Measurements from ENCODE around the gene LARP1B. TPM values are rescaled to one million over a fixed set of nuclear protein-coding genes. Genes with fewer than 3 reads are reported as not detected.

LARP1B gene
- total and polyA plus RNA-seq, 9 of the 15 experiments (the other 6 are each of a cell fraction or from before 2014, with no cell fraction given), result 19.2 to 59.7 (median 37.9) TPM

DNA sequence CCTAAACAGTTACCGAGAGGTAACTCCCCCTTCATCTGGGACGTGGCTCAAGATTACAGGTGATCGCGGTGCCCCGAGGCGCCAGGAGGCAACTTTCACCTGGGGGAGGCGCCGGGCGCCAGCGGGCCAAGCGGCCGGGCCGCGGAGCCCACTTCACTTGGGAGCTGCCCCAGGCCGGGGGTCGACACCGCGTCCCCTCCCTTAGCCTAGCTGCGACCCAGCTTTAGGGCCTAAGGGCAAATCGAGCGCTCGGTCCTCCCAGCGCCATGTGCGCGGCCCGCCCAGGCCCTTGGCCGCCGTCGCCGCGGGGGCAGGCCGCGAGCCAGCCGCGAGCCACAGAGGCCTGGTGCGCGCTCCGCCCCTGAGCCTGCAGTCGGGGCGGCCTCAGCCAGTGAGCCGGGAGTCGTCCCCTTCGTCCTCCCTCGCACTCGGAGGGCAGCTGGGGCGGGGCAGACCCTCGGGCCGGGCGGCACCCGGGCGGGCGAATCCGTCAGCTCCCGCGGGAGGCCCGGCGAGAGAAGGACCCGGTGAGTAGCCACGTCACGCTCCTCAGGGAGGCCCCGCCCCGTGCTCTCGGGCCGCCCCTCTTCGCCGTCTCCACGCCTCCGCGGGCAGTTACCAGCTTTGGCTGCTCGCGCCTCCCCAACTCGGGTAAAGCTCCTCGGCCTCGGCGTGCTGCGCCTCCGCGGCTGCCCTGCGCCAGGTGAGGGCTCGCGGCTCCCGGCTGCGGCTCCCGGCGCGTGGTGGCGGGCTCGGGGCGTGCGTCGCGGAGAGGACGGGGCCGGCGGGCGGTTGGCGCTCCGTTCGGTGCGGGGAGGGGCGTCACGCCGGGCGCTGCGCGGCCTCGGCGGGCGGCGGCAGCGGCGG lies at the start of gene LARP1B (continued):
- TF ChIP-seq, protein P1, sequence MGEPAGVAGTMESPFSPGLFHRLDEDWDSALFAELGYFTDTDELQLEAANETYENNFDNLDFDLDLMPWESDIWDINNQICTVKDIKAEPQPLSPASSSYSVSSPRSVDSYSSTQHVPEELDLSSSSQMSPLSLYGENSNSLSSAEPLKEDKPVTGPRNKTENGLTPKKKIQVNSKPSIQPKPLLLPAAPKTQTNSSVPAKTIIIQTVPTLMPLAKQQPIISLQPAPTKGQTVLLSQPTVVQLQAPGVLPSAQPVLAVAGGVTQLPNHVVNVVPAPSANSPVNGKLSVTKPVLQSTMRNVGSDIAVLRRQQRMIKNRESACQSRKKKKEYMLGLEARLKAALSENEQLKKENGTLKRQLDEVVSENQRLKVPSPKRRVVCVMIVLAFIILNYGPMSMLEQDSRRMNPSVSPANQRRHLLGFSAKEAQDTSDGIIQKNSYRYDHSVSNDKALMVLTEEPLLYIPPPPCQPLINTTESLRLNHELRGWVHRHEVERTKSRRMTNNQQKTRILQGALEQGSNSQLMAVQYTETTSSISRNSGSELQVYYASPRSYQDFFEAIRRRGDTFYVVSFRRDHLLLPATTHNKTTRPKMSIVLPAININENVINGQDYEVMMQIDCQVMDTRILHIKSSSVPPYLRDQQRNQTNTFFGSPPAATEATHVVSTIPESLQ (CRISPR knock-in tag; IDR thresholded peaks at IDR 0.05), result 0 out of 2 replicates have a peak, but pooled peaks have one; percentile 65
- no peak for TF ChIP-seq ZZZ3 (IDR thresholded peaks at IDR 0.05)
- TF ChIP-seq RBFOX2 (IDR thresholded peaks at IDR 0.05; ENCODE audit: low read depth, low read length), result peak; percentile 96
- TF ChIP-seq, protein P2, sequence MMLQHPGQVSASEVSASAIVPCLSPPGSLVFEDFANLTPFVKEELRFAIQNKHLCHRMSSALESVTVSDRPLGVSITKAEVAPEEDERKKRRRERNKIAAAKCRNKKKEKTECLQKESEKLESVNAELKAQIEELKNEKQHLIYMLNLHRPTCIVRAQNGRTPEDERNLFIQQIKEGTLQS (IDR thresholded peaks at IDR 0.05), result no peak
- TF ChIP-seq, protein P2 (CRISPR knock-in tag; conservative IDR thresholded peaks at IDR 0.05), result peak; percentile 69; the same call in 1 of the 2 replicates
- peak; percentile 36 for TF ChIP-seq HNRNPLL (IDR thresholded peaks at IDR 0.05; ENCODE audit: low read depth, low read length, poor library complexity, severe bottlenecking)
- TF ChIP-seq, protein P3, sequence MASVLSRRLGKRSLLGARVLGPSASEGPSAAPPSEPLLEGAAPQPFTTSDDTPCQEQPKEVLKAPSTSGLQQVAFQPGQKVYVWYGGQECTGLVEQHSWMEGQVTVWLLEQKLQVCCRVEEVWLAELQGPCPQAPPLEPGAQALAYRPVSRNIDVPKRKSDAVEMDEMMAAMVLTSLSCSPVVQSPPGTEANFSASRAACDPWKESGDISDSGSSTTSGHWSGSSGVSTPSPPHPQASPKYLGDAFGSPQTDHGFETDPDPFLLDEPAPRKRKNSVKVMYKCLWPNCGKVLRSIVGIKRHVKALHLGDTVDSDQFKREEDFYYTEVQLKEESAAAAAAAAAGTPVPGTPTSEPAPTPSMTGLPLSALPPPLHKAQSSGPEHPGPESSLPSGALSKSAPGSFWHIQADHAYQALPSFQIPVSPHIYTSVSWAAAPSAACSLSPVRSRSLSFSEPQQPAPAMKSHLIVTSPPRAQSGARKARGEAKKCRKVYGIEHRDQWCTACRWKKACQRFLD (CRISPR knock-in tag; IDR thresholded peaks at IDR 0.05), result peak; percentile 82; the same call in 1 of the 2 replicates
- no peak for TF ChIP-seq FOS (IDR thresholded peaks at IDR 0.05; ENCODE audit: extremely low read depth, insufficient read length)
- TF ChIP-seq RUNX1 (IDR thresholded peaks at IDR 0.05; ENCODE audit: low read depth), result 0 out of 2 replicates have a peak, but pooled peaks have one; percentile 51
- peak; percentile 83 for TF ChIP-seq RBM25 (IDR thresholded peaks at IDR 0.05; ENCODE audit: low read depth, low read length, severe bottlenecking)
- TF ChIP-seq ESRRA (IDR thresholded peaks at IDR 0.05; ENCODE audit: borderline replicate concordance, low read depth), result peak; percentile 64; the same call in 1 of the 2 replicates
- peak; percentile 71 for TF ChIP-seq GATAD2B (IDR thresholded peaks at IDR 0.05; ENCODE audit: borderline replicate concordance)
- TF ChIP-seq, protein P4, sequence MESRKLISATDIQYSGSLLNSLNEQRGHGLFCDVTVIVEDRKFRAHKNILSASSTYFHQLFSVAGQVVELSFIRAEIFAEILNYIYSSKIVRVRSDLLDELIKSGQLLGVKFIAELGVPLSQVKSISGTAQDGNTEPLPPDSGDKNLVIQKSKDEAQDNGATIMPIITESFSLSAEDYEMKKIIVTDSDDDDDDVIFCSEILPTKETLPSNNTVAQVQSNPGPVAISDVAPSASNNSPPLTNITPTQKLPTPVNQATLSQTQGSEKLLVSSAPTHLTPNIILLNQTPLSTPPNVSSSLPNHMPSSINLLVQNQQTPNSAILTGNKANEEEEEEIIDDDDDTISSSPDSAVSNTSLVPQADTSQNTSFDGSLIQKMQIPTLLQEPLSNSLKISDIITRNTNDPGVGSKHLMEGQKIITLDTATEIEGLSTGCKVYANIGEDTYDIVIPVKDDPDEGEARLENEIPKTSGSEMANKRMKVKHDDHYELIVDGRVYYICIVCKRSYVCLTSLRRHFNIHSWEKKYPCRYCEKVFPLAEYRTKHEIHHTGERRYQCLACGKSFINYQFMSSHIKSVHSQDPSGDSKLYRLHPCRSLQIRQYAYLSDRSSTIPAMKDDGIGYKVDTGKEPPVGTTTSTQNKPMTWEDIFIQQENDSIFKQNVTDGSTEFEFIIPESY (CRISPR knock-in tag; IDR thresholded peaks at IDR 0.05), result peak; percentile 91
- peak; percentile 80 for TF ChIP-seq POLR2AphosphoS5 (IDR thresholded peaks at IDR 0.05; ENCODE audit: control insufficient read depth, insufficient read depth, low read depth, low read length)
- no peak for TF ChIP-seq HSF4 (CRISPR knock-in tag; IDR thresholded peaks at IDR 0.05; ENCODE audit: borderline replicate concordance)
- TF ChIP-seq ZEB2 (IDR thresholded peaks at IDR 0.05), result peak; percentile 63; the same call in 1 of the 2 replicates
- TF ChIP-seq NCOR1 (IDR thresholded peaks at IDR 0.05), result peak; percentile 19; the same call in 1 of the 2 replicates
- peak; percentile 88 for TF ChIP-seq CREM (IDR thresholded peaks at IDR 0.05; ENCODE audit: low read depth)
- TF ChIP-seq ZFP36 (IDR thresholded peaks at IDR 0.05; ENCODE audit: low read depth, low read length, partially characterized antibody), result peak; percentile 18
- TF ChIP-seq ZSCAN29 (IDR thresholded peaks at IDR 0.05), result peak; percentile 21; the same call in 1 of the 2 replicates
- TF ChIP-seq FOXP1 (CRISPR knock-in tag; IDR thresholded peaks at IDR 0.05), result peak; percentile 91
- TF ChIP-seq ZNF76 (CRISPR knock-in tag; IDR thresholded peaks at IDR 0.05; ENCODE audit: borderline replicate concordance), result 0 out of 2 replicates have a peak, but pooled peaks have one; percentile 43
